ENCODE results near the gene RASGRF2. TPM values are rescaled to one million over a fixed set of nuclear protein-coding genes. Genes with fewer than 3 reads are reported as not detected.

The RASGRF2 gene
- total RNA-seq, 2 experiments from 2014 or later: 0.06 to 0.13 TPM

- Histone ChIP-seq H3K79me2 (ENCODE audit: insufficient read depth, low read depth, low read length) (no peaks in the 10 kb centered on the region), H3K27ac (ENCODE audit: low read depth, low read length, poor library complexity, severe bottlenecking) (no peak overlapping the region), H2AFZ (ENCODE audit: low read length) (no peak overlapping the region), H3K4me3 (ENCODE audit: low read depth, low read length, poor library complexity, severe bottlenecking) (no peak overlapping the region), H3K36me3 (ENCODE audit: insufficient read depth, low read length) (no peaks in the 10 kb centered on the region), H3K4me2 (ENCODE audit: low read length) (no peak overlapping the region), H4K20me1 (ENCODE audit: insufficient read depth, low read length) (no peaks in the 10 kb centered on the region), H3K9me2 (ENCODE audit: insufficient read depth, low read length) (no peaks in the 10 kb centered on the region), H3K9me3 (ENCODE audit: low read length) (no peaks in the 10 kb centered on the region), H3K4me1 (ENCODE audit: insufficient read depth, low read length, poor library complexity, severe bottlenecking) (no peaks in the 10 kb centered on the region)
- TF ChIP-seq CTCF (conservative IDR thresholded peaks at IDR 0.05; ENCODE audit: low read length) (no peak), EZH2phosphoT487 (IDR thresholded peaks at IDR 0.05; ENCODE audit: borderline replicate concordance, low read depth, low read length) (no peak)
- ChIA-PET CTCF (ENCODE audit: unreplicated experiment) (no interaction called here), POLR2A (interaction anchor here (0.9 kb wide), 1 partner anchor 8 kb away, joined by 3 read pairs; no protein-coding TSS in a partner anchor)
- intact Hi-C loops (cut with micrococcal nuclease; ENCODE audit: unreplicated experiment): no loop called here
- no TSS peak for BruUV-seq (replicated peaks)
- DNase-seq (ENCODE audit: low spot score): no peak
Measured at GRCh38 chr5:81219389-81219788, 259.2 kb downstream of the RASGRF2 start.

DNA sequence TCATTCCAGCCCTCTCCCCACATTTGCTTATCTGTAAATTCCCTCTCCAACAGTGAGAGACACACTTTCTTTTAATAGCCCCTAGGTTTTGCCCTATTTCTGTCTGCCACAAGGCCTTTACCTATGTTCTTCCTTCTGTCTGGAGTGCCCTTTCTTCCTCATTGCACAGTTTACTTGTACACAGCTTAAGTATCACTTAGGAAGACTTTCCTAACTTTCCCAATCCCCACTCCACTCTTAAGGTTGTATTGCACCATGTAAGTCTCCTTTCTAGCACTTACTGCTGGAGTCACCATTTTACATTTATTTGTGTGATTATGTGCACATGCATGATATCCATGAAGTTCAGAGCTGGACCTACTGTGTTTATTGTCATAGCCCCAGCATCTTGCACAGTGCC, 262.1 kb downstream of the RASGRF2 start:
- intact Hi-C loops (cut with micrococcal nuclease; ENCODE audit: unreplicated experiment): no loop called here

More for the DNA sequence above, 262.1 kb downstream of the RASGRF2 start:
- Histone ChIP-seq H4K20me1 (ENCODE audit: insufficient read depth, low read length) (no peaks in the 10 kb centered on the region), H3K79me2 (ENCODE audit: insufficient read depth, low read depth, low read length) (no peaks in the 10 kb centered on the region), H3K36me3 (ENCODE audit: insufficient read depth, low read length) (no peaks in the 10 kb centered on the region), H3K4me2 (ENCODE audit: low read length) (no peak overlapping the region), H3K27ac (ENCODE audit: low read depth, low read length, poor library complexity, severe bottlenecking) (no peak overlapping the region), H3K9me2 (ENCODE audit: insufficient read depth, low read length) (no peaks in the 10 kb centered on the region), H2AFZ (ENCODE audit: low read length) (no peak overlapping the region), H3K4me3 (ENCODE audit: low read depth, low read length, poor library complexity, severe bottlenecking) (no peak overlapping the region), H3K4me1 (ENCODE audit: insufficient read depth, low read length, poor library complexity, severe bottlenecking) (no peaks in the 10 kb centered on the region), H3K9me3 (ENCODE audit: low read length) (no peaks in the 10 kb centered on the region)
- no TSS peak for BruUV-seq (replicated peaks)
- POLR2A ChIA-PET: no interaction called here
- CTCF ChIA-PET (ENCODE audit: unreplicated experiment): no interaction called here
- no peak for DNase-seq (ENCODE audit: low spot score)
- no peak for TF ChIP-seq CTCF (conservative IDR thresholded peaks at IDR 0.05; ENCODE audit: low read length)
- no peak for TF ChIP-seq EZH2phosphoT487 (IDR thresholded peaks at IDR 0.05; ENCODE audit: borderline replicate concordance, low read depth, low read length)
